IMR-90 (cell line): ENCODE results near the gene CD6. TPM values are rescaled to one million over a fixed set of nuclear protein-coding genes. Genes with fewer than 3 reads are reported as not detected.

Experiments
- ATAC-seq: fragments of 200-7000 bp; cut with Tn5 transposase; 2 replicates; pipeline ENCODE4 v1.9.1; 2020; ENCODE audit warnings: low read depth, mild to moderate bottlenecking, moderate library complexity
- BruUV-seq: library from RNA; stranded (reverse); fragments of 400-500 nt; replicated peaks from 2 replicates; lab custom pipeline; 2021; lab: Mats Ljungman, UMichigan
- CTCF ChIA-PET: fragments of 300-600 bp; formaldehyde crosslinking; extraction: SDS; loops from one replicate; lab custom pipeline; 2021; ENCODE audit warnings: antibody characterized with exemption; lab: Yijun Ruan, JAX
- POLR2A ChIA-PET: fragments of 300-600 bp; sonication (Branson Sonifier 250); formaldehyde crosslinking; loops from one replicate; lab custom pipeline; 2022; ENCODE audit warnings: antibody characterized with exemption; ENCODE audit not compliant: unreplicated experiment; lab: Charles Lee
- DNase-seq: peaks from one replicate; pipeline ENCODE4 v3.0.0; 2013
- H2AFZ ChIP-seq: replicated peaks from 2 replicates; pipeline ENCODE3; 2013; ENCODE audit warnings: low read length, mild to moderate bottlenecking; ENCODE audit not compliant: poor library complexity
- H2AK5ac ChIP-seq: 2 replicates; pipeline ENCODE4 v1.6.1; 2013; ENCODE audit warnings: low read depth, low read length, inconsistent platforms
- H2AK9ac ChIP-seq: replicated peaks from 2 replicates; pipeline ENCODE3; 2013; ENCODE audit warnings: mild to moderate bottlenecking, low read depth, low read length, moderate library complexity; ENCODE audit not compliant: poor library complexity
- H2BK120ac ChIP-seq: 2 replicates; pipeline ENCODE4 v1.6.1; 2013; ENCODE audit warnings: low read depth, low read length, inconsistent platforms
- H2BK15ac ChIP-seq: 3 replicates; pipeline ENCODE4 v1.6.1; 2013; ENCODE audit warnings: low read depth, low read length, inconsistent platforms
- H2BK20ac ChIP-seq: 2 replicates; pipeline ENCODE4 v1.6.1; 2013; ENCODE audit warnings: low read depth, mild to moderate bottlenecking, inconsistent platforms, low read length, moderate library complexity
- H2BK5ac ChIP-seq: 2 replicates; pipeline ENCODE4 v1.6.1; 2013; ENCODE audit warnings: mild to moderate bottlenecking, low read depth, low read length, inconsistent platforms; ENCODE audit not compliant: poor library complexity, severe bottlenecking
- H3K14ac ChIP-seq: replicated peaks from 2 replicates; pipeline ENCODE4 v1.6.1; 2013; ENCODE audit warnings: low read depth, low read length, inconsistent platforms
- H3K18ac ChIP-seq: 2 replicates; pipeline ENCODE4 v1.6.1; 2013; ENCODE audit warnings: low read depth, low read length, control low read depth
- H3K23ac ChIP-seq: 2 replicates; pipeline ENCODE4 v1.6.1; 2013; ENCODE audit warnings: low read depth, low read length, inconsistent platforms
- H3K27ac ChIP-seq: 2 replicates; pipeline ENCODE4 v1.5.1; 2013; ENCODE audit warnings: mild to moderate bottlenecking, control low read depth, low read length; ENCODE audit not compliant: insufficient read depth
- H3K27me3 ChIP-seq: 2 replicates; pipeline ENCODE4 v1.6.1; 2013; ENCODE audit warnings: low read length; ENCODE audit not compliant: control insufficient read depth, insufficient read depth
- H3K36me3 ChIP-seq: 2 replicates; pipeline ENCODE4 v1.6.1; 2013; ENCODE audit warnings: low read length, mixed read lengths; ENCODE audit not compliant: control insufficient read depth, insufficient read depth
- H3K4ac ChIP-seq: 2 replicates; pipeline ENCODE4 v1.6.1; 2013; ENCODE audit warnings: low read depth, low read length, inconsistent platforms
- H3K4me1 ChIP-seq: 2 replicates; pipeline ENCODE4 v1.6.1; 2013; ENCODE audit warnings: low read length, mixed read lengths; ENCODE audit not compliant: control insufficient read depth, insufficient read depth
- H3K4me2 ChIP-seq: 2 replicates; pipeline ENCODE4 v1.6.1; 2013; ENCODE audit warnings: low read depth, mild to moderate bottlenecking, control low read depth, low read length, moderate library complexity
- H3K4me3 ChIP-seq: 2 replicates; pipeline ENCODE4 v1.5.1; 2013; ENCODE audit warnings: low read depth, mild to moderate bottlenecking, control low read depth, low read length, moderate library complexity; ENCODE audit not compliant: insufficient read depth
- H3K56ac ChIP-seq: 2 replicates; pipeline ENCODE4 v1.6.1; 2013; ENCODE audit warnings: low read length, inconsistent platforms; ENCODE audit not compliant: insufficient read depth; ENCODE audit errors: extremely low read depth
- H3K79me1 ChIP-seq, 2 experiments: 2 replicates each; pipeline ENCODE4 v1.6.1; 2013; ENCODE audit warnings: low read length in 2 of 2, inconsistent platforms in 1 of 2, low read depth in 1 of 2
- H3K9ac ChIP-seq: 2 replicates; pipeline ENCODE4 v1.6.1; 2013; ENCODE audit warnings: low read depth, low read length, control low read depth
- H3K9me1 ChIP-seq: 2 replicates; pipeline ENCODE4 v1.6.1; 2013; ENCODE audit warnings: low read length, inconsistent platforms; ENCODE audit not compliant: insufficient read depth
- H3K9me3 ChIP-seq: 2 replicates; pipeline ENCODE4 v1.6.1; 2013; ENCODE audit warnings: low read length; ENCODE audit not compliant: control insufficient read depth, insufficient read depth
- H4K20me1 ChIP-seq: 2 replicates; pipeline ENCODE4 v1.6.1; 2013; ENCODE audit warnings: low read length, inconsistent platforms; ENCODE audit not compliant: insufficient read depth
- H4K5ac ChIP-seq: 2 replicates; pipeline ENCODE4 v1.6.1; 2013; ENCODE audit warnings: mild to moderate bottlenecking, low read depth, low read length, control low read depth
- H4K8ac ChIP-seq, 2 experiments: 2 replicates each; pipeline ENCODE4 v1.6.1; 2013; ENCODE audit warnings: low read depth in 2 of 2, low read length in 2 of 2, control low read depth in 1 of 2, inconsistent platforms in 1 of 2
- H4K91ac ChIP-seq: 2 replicates; pipeline ENCODE4 v1.6.1; 2013; ENCODE audit warnings: low read depth, low read length, inconsistent platforms; ENCODE audit not compliant: insufficient read depth
- BHLHE40 ChIP-seq: fragments of 150-350 bp; IDR thresholded peaks from 2 replicates; pipeline ENCODE4 v1.6.1; 2016; ENCODE audit warnings: mild to moderate bottlenecking, low read depth, low read length
- CEBPB ChIP-seq: IDR thresholded peaks from 2 replicates; pipeline ENCODE4 v1.6.1; 2012; ENCODE audit warnings: low read depth, low read length, improper control_type of control experiment
- CHD1 ChIP-seq: IDR thresholded peaks from 2 replicates; pipeline ENCODE4 v1.6.1; 2012; ENCODE audit warnings: low read depth, low read length, improper control_type of control experiment
- FOS ChIP-seq: fragments of 150-350 bp; IDR thresholded peaks from 2 replicates; pipeline ENCODE4 v1.6.1; 2016; ENCODE audit warnings: low read depth, low read length
- MAFK ChIP-seq: IDR thresholded peaks from 2 replicates; pipeline ENCODE4 v1.6.1; 2012; ENCODE audit warnings: low read depth, low read length, improper control_type of control experiment
- MAZ ChIP-seq: IDR thresholded peaks from 2 replicates; pipeline ENCODE4 v1.6.1; 2012; ENCODE audit warnings: low read depth, mild to moderate bottlenecking, low read length, improper control_type of control experiment, moderate library complexity, borderline replicate concordance
- MXI1 ChIP-seq: IDR thresholded peaks from 2 replicates; pipeline ENCODE4 v1.6.1; 2012; ENCODE audit warnings: low read depth, mild to moderate bottlenecking, low read length, moderate library complexity, borderline replicate concordance
- NFE2L2 ChIP-seq: fragments of 150-350 bp; IDR thresholded peaks from 2 replicates; pipeline ENCODE4 v1.6.1; 2016; ENCODE audit warnings: low read depth, mild to moderate bottlenecking, low read length
- POLR2A ChIP-seq: IDR thresholded peaks from 2 replicates; pipeline ENCODE4 v1.6.1; 2012; ENCODE audit warnings: mild to moderate bottlenecking, low read depth, low read length
- RAD21 ChIP-seq: IDR thresholded peaks from 2 replicates; pipeline ENCODE4 v1.6.1; 2012; ENCODE audit warnings: low read length, improper control_type of control experiment
- RCOR1 ChIP-seq: IDR thresholded peaks from 2 replicates; pipeline ENCODE4 v1.6.1; 2012; ENCODE audit warnings: mild to moderate bottlenecking, low read length, improper control_type of control experiment; ENCODE audit not compliant: insufficient replicate concordance
- RFX5 ChIP-seq: IDR thresholded peaks from 2 replicates; pipeline ENCODE4 v1.8.0; 2012; ENCODE audit warnings: low read depth, mild to moderate bottlenecking, low read length, moderate library complexity
- SMC3 ChIP-seq: fragments of 150-350 bp; IDR thresholded peaks from 2 replicates; pipeline ENCODE4 v1.6.1; 2016; ENCODE audit warnings: low read depth, mild to moderate bottlenecking, antibody characterized with exemption, low read length, moderate library complexity
- WGBS, 2 experiments: methylation state at CpG; one replicate each; pipeline versions ENCODE4 v1.1.5 to v1.1.7; 2013; ENCODE audit warnings: missing lambda C conversion rate in 2 of 2; ENCODE audit not compliant: insufficient read length in 1 of 2; ENCODE audit errors: extremely low coverage in 2 of 2; 5-methylcytosine and 5-hydroxymethylcytosine counted together
- dilution Hi-C: fragments of 300-500 bp; cut with HindIII; formaldehyde crosslinking; loops from one replicate; pipeline ENCODE4 v1.14.3; 2018; ENCODE audit warnings: low sequenced_read_pairs; ENCODE audit not compliant: unreplicated experiment
- in situ Hi-C: fragments of 300-500 bp; cut with MboI; formaldehyde crosslinking; loops from 3 replicates; pipeline ENCODE4 v1.14.3; 2019; ENCODE audit warnings: low sequenced_read_pairs, inconsistent platforms, mixed read lengths
- intact Hi-C: fragments of 100-400 bp; cut with micrococcal nuclease; formaldehyde crosslinking; loops from 2 replicates; pipeline ENCODE4 v1.10.0; 2022
- polyA plus RNA-seq, 3 experiments: library from polyadenylated mRNA; depleted of rRNA; stranded (reverse); fragments of >200 nt; gene quantifications; 2 replicates each; pipeline ENCODE4 v1.2.3, GENCODE V29; 2012; ENCODE audit warnings: low replicate concordance in 1 of 3
- total RNA-seq: library from RNA; depleted of rRNA; stranded (reverse); fragments of >200 nt; gene quantifications from 2 replicates; pipeline ENCODE4 v1.2.3, GENCODE V29; 2012
- TF ChIP-seq, protein P1 (sequence below): conservative IDR thresholded peaks from 2 replicates; pipeline ENCODE4 v1.5.1; 2012; ENCODE audit warnings: mild to moderate bottlenecking, low read depth, low read length, improper control_type of control experiment
- TF ChIP-seq, protein P2 (sequence below): fragments of 150-350 bp; IDR thresholded peaks from 2 replicates; pipeline ENCODE4 v1.6.1; 2016; ENCODE audit warnings: low read depth, mild to moderate bottlenecking, low read length, moderate library complexity, borderline replicate concordance
- TF ChIP-seq, protein P3 (sequence below): fragments of 150-350 bp; IDR thresholded peaks from 2 replicates; pipeline ENCODE4 v1.6.1; 2017; ENCODE audit warnings: mild to moderate bottlenecking, antibody characterized with exemption, low read length, low read depth

The CD6 gene
- total and polyA plus RNA-seq, 2 of the 4 experiments (the other 2 are of a cell fraction): not detected

DNA sequence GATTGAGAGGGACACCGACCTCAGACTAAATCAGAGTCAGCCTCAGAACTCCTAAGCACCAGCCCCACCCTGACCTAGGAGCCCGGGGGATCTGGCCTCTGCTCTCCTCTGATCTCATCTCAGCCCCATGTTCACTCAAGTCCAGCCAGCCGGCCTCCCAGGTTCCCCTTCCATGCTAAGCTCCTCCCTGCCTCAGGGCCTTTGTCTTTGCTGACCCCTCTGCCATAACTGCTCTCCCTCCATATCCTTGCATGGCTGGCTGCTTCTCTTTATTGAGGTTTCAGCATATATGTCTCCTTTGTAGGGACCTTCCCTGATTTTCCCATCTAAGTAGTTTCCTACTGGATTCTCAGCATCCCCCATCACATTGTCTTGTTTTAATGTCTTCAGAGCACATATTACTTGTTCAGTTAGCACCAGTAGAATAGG is 18.7 kb upstream of the CD6 start:
- Histone ChIP-seq H4K20me1 (no peaks in the 10 kb centered on the region), H2BK5ac (no peak overlapping the region), H2AK5ac (no peak overlapping the region), H3K9ac (peak overlapping the region; percentile 80), H3K79me1 (no peaks in the 10 kb centered on the region; a peak in 1 of 4 replicates), H4K8ac (peak overlapping the region; percentile 87 to 96), H4K5ac (peak overlapping the region; percentile 96), H2BK120ac (peak overlapping the region; percentile 56), H3K4ac (peak overlapping the region; percentile 57), H3K4me3 (no peak overlapping the region), H2BK15ac (no peak overlapping the region; the same call in 2 of the 3 replicates), H3K56ac (no peak overlapping the region), H3K4me2 (peak overlapping the region; percentile 79), H3K9me1 (no peaks in the 10 kb centered on the region), H3K14ac (peak overlapping the region; percentile 21; the same call in 1 of the 2 replicates), H2BK20ac (no peak overlapping the region), H2AK9ac (peak overlapping the region; percentile 21), H3K23ac (peak overlapping the region; percentile 10; the same call in 1 of the 2 replicates), H3K4me1 (peaks cover 12% of the 10 kb centered on the region), H3K18ac (no peak overlapping the region), H3K36me3 (no peaks in the 10 kb centered on the region), H2AFZ (peak overlapping the region; percentile 89), H3K27ac (0 out of 2 replicates have a peak overlapping the region, but pooled peaks have one; percentile 69), H4K91ac (peak overlapping the region; percentile 79; the same call in 1 of the 2 replicates), H3K27me3 (peaks cover 3% of the 10 kb centered on the region; the same call in 1 of the 2 replicates), H3K9me3 (no peaks in the 10 kb centered on the region)
- ATAC-seq (no peak), DNase-seq (no peak)
- in situ Hi-C loops (no loop called here), intact Hi-C loops (no loop called here), dilution Hi-C loops (no loop called here)
- CTCF ChIA-PET: no interaction called here
- BruUV-seq: no TSS peak
- POLR2A ChIA-PET: no interaction called here
- 100% methylated on average over 1 of the region's 3 CpGs; no CpG with 5 or more reads in 1 of the 2 experiments for WGBS, 2 experiments
- TF ChIP-seq CHD1: no peak
- no peak for TF ChIP-seq MAFK
- TF ChIP-seq RCOR1: no peak
- TF ChIP-seq SMC3: no peak
- TF ChIP-seq, protein P1, sequence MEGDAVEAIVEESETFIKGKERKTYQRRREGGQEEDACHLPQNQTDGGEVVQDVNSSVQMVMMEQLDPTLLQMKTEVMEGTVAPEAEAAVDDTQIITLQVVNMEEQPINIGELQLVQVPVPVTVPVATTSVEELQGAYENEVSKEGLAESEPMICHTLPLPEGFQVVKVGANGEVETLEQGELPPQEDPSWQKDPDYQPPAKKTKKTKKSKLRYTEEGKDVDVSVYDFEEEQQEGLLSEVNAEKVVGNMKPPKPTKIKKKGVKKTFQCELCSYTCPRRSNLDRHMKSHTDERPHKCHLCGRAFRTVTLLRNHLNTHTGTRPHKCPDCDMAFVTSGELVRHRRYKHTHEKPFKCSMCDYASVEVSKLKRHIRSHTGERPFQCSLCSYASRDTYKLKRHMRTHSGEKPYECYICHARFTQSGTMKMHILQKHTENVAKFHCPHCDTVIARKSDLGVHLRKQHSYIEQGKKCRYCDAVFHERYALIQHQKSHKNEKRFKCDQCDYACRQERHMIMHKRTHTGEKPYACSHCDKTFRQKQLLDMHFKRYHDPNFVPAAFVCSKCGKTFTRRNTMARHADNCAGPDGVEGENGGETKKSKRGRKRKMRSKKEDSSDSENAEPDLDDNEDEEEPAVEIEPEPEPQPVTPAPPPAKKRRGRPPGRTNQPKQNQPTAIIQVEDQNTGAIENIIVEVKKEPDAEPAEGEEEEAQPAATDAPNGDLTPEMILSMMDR: no peak
- TF ChIP-seq, protein P2, sequence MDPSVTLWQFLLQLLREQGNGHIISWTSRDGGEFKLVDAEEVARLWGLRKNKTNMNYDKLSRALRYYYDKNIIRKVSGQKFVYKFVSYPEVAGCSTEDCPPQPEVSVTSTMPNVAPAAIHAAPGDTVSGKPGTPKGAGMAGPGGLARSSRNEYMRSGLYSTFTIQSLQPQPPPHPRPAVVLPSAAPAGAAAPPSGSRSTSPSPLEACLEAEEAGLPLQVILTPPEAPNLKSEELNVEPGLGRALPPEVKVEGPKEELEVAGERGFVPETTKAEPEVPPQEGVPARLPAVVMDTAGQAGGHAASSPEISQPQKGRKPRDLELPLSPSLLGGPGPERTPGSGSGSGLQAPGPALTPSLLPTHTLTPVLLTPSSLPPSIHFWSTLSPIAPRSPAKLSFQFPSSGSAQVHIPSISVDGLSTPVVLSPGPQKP: no peak
- TF ChIP-seq RAD21: no peak
- no peak for TF ChIP-seq CEBPB
- TF ChIP-seq FOS: no peak
- no peak for TF ChIP-seq RFX5
- TF ChIP-seq POLR2A: no peak
- TF ChIP-seq NFE2L2: no peak
- TF ChIP-seq MAZ: no peak
- TF ChIP-seq, protein P3, sequence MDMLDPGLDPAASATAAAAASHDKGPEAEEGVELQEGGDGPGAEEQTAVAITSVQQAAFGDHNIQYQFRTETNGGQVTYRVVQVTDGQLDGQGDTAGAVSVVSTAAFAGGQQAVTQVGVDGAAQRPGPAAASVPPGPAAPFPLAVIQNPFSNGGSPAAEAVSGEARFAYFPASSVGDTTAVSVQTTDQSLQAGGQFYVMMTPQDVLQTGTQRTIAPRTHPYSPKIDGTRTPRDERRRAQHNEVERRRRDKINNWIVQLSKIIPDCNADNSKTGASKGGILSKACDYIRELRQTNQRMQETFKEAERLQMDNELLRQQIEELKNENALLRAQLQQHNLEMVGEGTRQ: no peak
- no peak for TF ChIP-seq MXI1
- no peak for TF ChIP-seq BHLHE40
